Fibroblast of lung (primary cell): ENCODE measurements around the gene NANOGP8.

Experiments used
- CTCF ChIP-seq, 2 donors: IDR thresholded peaks in 1 of 2; conservative IDR thresholded peaks in 1 of 2; 1 replicate in 1 of 2; 2 replicates in 1 of 2; pipeline ENCODE4 v1.5.1; 2011 to 2012; ENCODE audit warnings: low read length in 2 of 2, control low read depth in 1 of 2, inconsistent platforms in 1 of 2, low read depth in 1 of 2, mild to moderate bottlenecking in 1 of 2
- EZH2 ChIP-seq: IDR thresholded peaks from 2 replicates; pipeline ENCODE4 v1.5.1; 2012; ENCODE audit warnings: low read length, control low read depth, mild to moderate bottlenecking; ENCODE audit errors: missing control alignments

DNA sequence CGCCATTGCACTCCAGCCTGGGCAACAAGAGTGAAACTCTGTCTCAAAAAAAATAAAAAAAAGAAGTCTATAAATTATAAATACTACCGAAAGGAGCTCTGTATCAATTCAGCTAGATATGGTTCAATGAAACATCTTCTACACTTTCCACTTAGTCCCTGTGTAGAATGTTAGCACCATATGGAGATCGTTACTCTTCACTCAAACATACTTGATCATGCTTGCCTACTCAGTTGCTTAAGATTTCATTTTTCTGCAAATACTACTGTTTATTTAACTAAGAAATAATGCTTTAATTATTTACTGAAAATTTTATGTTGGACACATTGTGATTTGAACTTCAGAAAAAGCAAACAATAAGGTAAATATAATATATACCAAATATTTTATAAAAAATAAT is 17.1 kb upstream of the NANOGP8 start:
- no peak for TF ChIP-seq CTCF (conservative IDR thresholded peaks at IDR 0.05 in 1 of 2, IDR thresholded peaks at IDR 0.05 in 1 of 2; ENCODE audit: low read depth in 1 of 2, low read length in 2 of 2)
- no peak for TF ChIP-seq EZH2
